Osteocyte (in vitro differentiated cells): ENCODE data around the gene RASL11B. TPM values are rescaled to one million over a fixed set of nuclear protein-coding genes. Genes with fewer than 3 reads are reported as not detected.

Experiments
- DNase-seq: peaks from one replicate; pipeline ENCODE4 v3.0.0; 2021; ENCODE audit warnings: mixed read lengths; ENCODE audit not compliant: unreplicated experiment; ENCODE audit errors: extremely low spot score
- H3K27ac Mint-ChIP-seq: one replicate; pipeline ENCODE4 v1.8.0; 2021; ENCODE audit warnings: mild to moderate bottlenecking, mixed read lengths; ENCODE audit not compliant: unreplicated experiment
- H3K27me3 Mint-ChIP-seq: one replicate; pipeline ENCODE4 v1.8.0; 2021; ENCODE audit warnings: mixed read lengths; ENCODE audit not compliant: unreplicated experiment
- H3K36me3 Mint-ChIP-seq: one replicate; pipeline ENCODE4 v1.8.0; 2021; ENCODE audit warnings: mixed read lengths; ENCODE audit not compliant: unreplicated experiment
- H3K4me1 Mint-ChIP-seq: one replicate; pipeline ENCODE4 v1.8.0; 2021; ENCODE audit warnings: mixed read lengths; ENCODE audit not compliant: unreplicated experiment
- H3K4me3 Mint-ChIP-seq: one replicate; pipeline ENCODE4 v1.8.0; 2021; ENCODE audit warnings: mild to moderate bottlenecking, moderate library complexity, mixed read lengths; ENCODE audit not compliant: unreplicated experiment
- H3K9me3 Mint-ChIP-seq: one replicate; pipeline ENCODE4 v1.8.0; 2021; ENCODE audit warnings: mixed read lengths; ENCODE audit not compliant: unreplicated experiment
- total RNA-seq: library from RNA; stranded (reverse); gene quantifications from 2 replicates; pipeline ENCODE4 v1.2.1, GENCODE V29; 2021
- TF ChIP-seq, protein P1 (sequence below): fragments of 200-600 bp; sonication (generic); IDR thresholded peaks from 2 replicates; pipeline ENCODE4 v1.5.0; 2021; ENCODE audit warnings: antibody characterized with exemption, mild to moderate bottlenecking, moderate library complexity

RASL11B gene
- total RNA-seq, 1 donor from 2014 or later = 0.94 TPM

DNA sequence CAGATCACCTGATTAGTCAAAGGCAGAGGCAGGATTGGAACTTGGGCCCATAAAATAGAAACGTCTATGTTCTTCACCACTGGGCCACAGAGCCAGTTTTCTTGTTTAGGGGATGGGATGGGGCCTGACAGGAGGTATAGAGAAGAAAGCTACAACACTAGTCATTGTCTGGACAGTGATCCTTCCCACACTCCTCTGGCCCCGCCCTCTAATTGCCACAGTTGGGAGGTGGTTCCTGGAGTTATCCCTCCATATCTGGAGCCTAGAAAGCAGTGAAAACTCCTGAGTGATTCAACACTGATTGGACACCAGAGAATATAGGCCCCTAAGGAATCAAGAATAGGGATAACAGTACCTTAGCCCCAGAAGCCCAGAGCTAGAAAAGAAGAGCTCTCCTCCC is 22.9 kb downstream of the RASL11B start:
- peaks cover 2% of the 10 kb centered on the region for H3K36me3 Mint-ChIP-seq
- H3K27ac Mint-ChIP-seq = no peak overlapping the region
- peak; percentile 54 for DNase-seq
- no peak overlapping the region for H3K4me3 Mint-ChIP-seq
- H3K27me3 Mint-ChIP-seq = no peaks in the 10 kb centered on the region
- H3K4me1 Mint-ChIP-seq = no peaks in the 10 kb centered on the region
- no peaks in the 10 kb centered on the region for H3K9me3 Mint-ChIP-seq
- TF ChIP-seq, protein P1, sequence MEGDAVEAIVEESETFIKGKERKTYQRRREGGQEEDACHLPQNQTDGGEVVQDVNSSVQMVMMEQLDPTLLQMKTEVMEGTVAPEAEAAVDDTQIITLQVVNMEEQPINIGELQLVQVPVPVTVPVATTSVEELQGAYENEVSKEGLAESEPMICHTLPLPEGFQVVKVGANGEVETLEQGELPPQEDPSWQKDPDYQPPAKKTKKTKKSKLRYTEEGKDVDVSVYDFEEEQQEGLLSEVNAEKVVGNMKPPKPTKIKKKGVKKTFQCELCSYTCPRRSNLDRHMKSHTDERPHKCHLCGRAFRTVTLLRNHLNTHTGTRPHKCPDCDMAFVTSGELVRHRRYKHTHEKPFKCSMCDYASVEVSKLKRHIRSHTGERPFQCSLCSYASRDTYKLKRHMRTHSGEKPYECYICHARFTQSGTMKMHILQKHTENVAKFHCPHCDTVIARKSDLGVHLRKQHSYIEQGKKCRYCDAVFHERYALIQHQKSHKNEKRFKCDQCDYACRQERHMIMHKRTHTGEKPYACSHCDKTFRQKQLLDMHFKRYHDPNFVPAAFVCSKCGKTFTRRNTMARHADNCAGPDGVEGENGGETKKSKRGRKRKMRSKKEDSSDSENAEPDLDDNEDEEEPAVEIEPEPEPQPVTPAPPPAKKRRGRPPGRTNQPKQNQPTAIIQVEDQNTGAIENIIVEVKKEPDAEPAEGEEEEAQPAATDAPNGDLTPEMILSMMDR = no peak

DNA sequence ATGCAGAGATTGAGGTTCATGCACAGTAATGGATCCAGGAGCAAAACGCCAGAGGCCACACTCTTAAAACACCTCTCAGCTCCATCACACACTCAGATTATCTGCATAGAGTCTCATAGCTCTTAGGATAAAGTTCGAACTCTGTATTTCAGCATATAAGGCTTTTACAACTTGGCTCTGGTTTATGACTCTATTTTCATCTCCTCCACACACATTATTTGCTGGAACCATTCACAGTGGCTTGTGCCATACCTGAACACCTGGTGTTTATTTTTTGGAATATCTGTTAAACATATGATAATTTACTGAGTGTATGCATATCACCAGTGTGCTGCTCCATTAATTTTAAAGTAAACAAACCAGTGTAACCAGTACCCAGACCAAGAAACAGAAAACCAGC is 27.2 kb downstream of the RASL11B start:
- no peak overlapping the region for H3K4me3 Mint-ChIP-seq
- no peak overlapping the region for H3K27ac Mint-ChIP-seq
- H3K27me3 Mint-ChIP-seq = no peaks in the 10 kb centered on the region
- TF ChIP-seq, protein P1 = no peak
- no peaks in the 10 kb centered on the region for H3K36me3 Mint-ChIP-seq
- DNase-seq = no peak
- H3K9me3 Mint-ChIP-seq = no peaks in the 10 kb centered on the region
- H3K4me1 Mint-ChIP-seq = peaks cover 2% of the 10 kb centered on the region

DNA sequence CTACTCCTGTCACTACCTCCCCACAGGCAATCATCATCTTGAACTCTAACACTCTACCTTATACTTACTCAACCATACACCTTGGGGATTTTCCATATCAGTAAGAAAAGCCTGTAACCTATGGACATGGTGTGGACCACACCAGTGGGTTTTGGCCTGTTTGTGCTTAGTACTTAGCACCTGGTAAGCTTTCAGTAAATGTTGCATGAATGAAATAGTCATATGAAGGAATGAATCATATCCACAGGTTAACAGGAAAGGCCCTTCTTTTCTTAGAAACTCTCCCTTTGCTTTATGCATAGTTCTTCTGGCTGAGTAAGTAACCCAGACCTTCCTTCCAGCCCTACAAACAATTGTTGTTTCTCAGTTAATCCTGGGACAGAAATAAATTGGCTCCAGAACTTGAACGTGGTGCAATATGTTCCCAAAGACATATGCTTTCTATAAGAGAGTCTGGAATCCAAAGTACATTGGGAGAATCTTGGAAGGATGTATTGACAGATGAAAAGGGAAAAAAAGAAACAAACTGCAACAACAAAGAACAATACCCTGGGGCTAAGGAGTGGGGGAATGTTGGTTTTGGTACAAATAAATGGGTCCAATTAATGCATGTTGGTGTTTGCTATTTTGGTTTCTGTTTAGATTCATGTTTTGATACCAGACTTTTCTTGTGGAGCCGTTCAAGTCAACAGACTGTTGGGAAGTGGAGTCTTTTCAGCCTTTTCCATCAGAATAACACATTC is 27.8 kb downstream of the RASL11B start:
- Mint-ChIP-seq H3K27ac (no peak overlapping the region), H3K9me3 (no peaks in the 10 kb centered on the region), H3K27me3 (no peaks in the 10 kb centered on the region), H3K36me3 (no peaks in the 10 kb centered on the region), H3K4me1 (peaks cover 2% of the 10 kb centered on the region), H3K4me3 (no peak overlapping the region)
- TF ChIP-seq, protein P1 = no peak
- DNase-seq = no peak

DNA sequence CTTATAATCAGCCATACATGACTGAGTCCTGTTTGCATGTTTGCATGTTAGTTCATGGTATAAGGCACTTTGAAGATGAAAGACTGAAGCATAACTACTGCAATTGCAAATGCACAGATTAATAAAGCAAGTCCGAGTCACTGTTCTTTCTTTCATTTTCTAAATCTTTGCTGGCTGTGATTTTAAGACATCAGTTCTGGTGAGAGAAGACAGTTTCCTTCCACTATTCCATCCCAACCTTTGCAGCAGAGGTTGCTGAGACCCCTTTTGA is 28.3 kb downstream of the RASL11B start:
- no peak overlapping the region for H3K27ac Mint-ChIP-seq
- no peak for DNase-seq
- H3K4me1 Mint-ChIP-seq = peaks cover 2% of the 10 kb centered on the region
- no peaks in the 10 kb centered on the region for H3K36me3 Mint-ChIP-seq
- TF ChIP-seq, protein P1 = no peak
- no peaks in the 10 kb centered on the region for H3K9me3 Mint-ChIP-seq
- no peak overlapping the region for H3K4me3 Mint-ChIP-seq
- H3K27me3 Mint-ChIP-seq = no peaks in the 10 kb centered on the region

DNA sequence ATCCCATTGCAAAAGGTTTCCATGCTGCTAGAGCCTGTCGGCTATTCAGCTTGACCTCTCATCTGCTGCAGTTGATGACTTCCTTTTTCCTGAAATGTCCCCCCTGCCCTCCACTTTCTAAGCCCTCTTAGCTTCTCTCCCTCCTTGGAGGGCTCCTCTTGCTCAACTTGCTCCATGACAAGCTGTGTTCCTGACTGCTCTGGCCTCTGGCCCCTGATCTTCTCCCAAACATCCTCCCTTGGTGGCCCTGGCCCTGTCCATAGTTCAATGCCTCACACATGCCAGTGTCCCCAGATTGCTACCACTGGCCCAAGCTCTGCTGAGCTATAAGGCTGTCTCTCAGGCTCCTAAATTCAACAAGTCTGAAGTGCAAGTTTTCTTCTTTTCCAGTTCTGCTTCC is 29.6 kb downstream of the RASL11B start:
- no peak overlapping the region for H3K4me3 Mint-ChIP-seq
- H3K36me3 Mint-ChIP-seq = no peaks in the 10 kb centered on the region
- no peak for DNase-seq
- H3K27ac Mint-ChIP-seq = no peak overlapping the region
- H3K27me3 Mint-ChIP-seq = no peaks in the 10 kb centered on the region
- no peaks in the 10 kb centered on the region for H3K9me3 Mint-ChIP-seq
- peaks cover 2% of the 10 kb centered on the region for H3K4me1 Mint-ChIP-seq
- TF ChIP-seq, protein P1 = no peak
